Retinal pigment epithelial cell (primary cell): Measurements from ENCODE around the gene RPGRIP1L.

Source experiments
- DNase-seq: peaks from one replicate; pipeline ENCODE4 v3.0.0-alpha.2; 2010; ENCODE audit warnings: low read depth
- H3K4me3 ChIP-seq: 2 replicates; pipeline ENCODE4 v1.5.1; 2011; ENCODE audit warnings: mild to moderate bottlenecking, low read length, control low read depth, moderate library complexity
- TF ChIP-seq, protein P1 (sequence below): conservative IDR thresholded peaks from 2 replicates; pipeline ENCODE4 v1.5.1; 2011; ENCODE audit warnings: low read depth, low read length, control low read depth, inconsistent platforms

Gene RPGRIP1L

DNA sequence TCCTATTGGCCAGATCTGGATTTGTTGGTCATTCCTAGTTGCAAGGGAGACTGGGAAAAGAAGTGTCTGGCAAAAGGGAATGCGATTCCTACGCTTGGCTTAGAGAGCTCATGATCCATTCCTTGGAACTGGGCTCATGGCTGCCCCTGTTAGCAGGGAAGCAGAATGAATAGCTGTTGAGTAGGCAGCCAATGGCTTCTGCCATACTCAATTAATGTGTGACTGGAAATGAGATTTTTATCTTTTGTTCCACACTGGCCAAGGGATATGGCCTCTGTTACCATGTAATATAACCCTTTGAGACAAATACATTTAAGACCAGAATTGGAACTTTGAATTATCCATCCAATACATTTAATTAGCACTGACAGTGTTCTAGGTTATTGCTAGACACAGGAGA, 31.2 kb upstream of the RPGRIP1L start:
- TF ChIP-seq, protein P1, sequence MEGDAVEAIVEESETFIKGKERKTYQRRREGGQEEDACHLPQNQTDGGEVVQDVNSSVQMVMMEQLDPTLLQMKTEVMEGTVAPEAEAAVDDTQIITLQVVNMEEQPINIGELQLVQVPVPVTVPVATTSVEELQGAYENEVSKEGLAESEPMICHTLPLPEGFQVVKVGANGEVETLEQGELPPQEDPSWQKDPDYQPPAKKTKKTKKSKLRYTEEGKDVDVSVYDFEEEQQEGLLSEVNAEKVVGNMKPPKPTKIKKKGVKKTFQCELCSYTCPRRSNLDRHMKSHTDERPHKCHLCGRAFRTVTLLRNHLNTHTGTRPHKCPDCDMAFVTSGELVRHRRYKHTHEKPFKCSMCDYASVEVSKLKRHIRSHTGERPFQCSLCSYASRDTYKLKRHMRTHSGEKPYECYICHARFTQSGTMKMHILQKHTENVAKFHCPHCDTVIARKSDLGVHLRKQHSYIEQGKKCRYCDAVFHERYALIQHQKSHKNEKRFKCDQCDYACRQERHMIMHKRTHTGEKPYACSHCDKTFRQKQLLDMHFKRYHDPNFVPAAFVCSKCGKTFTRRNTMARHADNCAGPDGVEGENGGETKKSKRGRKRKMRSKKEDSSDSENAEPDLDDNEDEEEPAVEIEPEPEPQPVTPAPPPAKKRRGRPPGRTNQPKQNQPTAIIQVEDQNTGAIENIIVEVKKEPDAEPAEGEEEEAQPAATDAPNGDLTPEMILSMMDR: no peak

DNA sequence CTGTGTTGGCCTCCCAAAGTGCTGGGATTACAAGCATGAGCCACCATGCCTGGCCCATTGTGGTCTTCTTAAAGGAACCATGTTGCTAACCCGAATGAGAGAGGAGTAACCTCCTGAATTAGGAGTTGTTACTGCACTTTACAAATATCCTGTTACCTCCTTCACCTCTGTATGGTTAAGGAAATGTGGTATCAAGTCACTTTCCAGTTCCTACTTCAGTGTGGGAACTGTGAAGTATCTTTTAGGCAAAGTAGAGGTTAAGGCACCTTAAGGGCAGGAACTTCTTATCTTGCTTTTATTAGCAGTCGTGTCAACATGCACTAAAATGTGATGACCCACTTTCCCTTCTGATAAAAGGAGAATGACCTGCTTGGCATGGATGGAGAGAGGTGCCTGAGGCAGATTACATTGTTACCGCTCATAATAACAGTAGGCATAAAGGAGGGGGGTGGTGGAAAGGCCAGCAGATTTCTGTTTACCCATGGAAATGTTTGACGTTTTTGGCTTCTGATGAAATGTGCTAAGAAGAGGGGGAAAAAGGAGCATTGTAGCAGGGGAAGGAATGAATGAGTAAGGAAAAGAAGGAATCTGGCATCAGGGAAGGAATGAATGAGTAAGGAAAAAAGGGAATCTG, 28.8 kb upstream of the RPGRIP1L start:
- H3K4me3 ChIP-seq: no peak overlapping the region
- TF ChIP-seq, protein P1: no peak
- DNase-seq: no peak

More for the DNA sequence above, 31.2 kb upstream of the RPGRIP1L start:
- H3K4me3 ChIP-seq: no peak overlapping the region
- no peak for DNase-seq

DNA sequence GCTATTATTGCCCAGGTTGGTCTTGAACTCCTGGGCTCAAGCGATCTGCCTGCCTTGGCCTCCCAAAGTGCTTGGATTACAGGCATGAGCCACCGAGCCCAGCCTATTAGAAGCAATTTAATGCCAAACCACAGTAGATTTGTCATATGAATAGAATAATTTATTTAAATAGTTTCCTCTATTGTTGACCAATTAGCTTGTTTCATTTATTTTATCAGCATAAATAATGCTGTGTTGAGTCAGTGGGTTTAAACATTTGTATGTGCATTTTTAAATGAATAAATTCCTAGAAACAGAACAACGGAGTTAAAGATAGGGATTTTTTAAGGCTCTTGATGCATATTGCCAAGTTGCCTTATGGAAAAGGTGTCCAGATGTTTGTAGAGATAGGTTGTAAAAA, 27.0 kb upstream of the RPGRIP1L start:
- H3K4me3 ChIP-seq: no peak overlapping the region
- DNase-seq: no peak
- TF ChIP-seq, protein P1: no peak

DNA sequence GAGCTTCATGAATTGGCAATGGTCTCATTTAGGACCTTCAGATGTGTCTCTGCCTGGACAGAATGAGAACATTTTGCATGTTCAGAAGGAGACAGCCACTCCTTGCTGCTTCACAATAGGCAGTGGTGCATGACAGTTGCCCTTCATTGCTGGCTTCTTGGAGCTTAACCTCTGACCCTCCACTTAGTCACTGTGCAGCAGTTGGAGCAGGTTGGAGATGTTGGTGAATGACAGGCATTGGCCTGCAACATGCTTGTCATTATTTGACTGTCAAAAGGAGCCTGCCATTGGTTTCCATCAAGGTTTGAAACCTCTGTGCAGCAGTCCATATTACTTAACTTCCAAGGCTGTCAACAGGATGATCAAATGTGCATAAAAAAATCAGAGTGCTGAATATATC, 23.0 kb upstream of the RPGRIP1L start:
- H3K4me3 ChIP-seq: no peak overlapping the region
- TF ChIP-seq, protein P1: no peak
- no peak for DNase-seq

DNA sequence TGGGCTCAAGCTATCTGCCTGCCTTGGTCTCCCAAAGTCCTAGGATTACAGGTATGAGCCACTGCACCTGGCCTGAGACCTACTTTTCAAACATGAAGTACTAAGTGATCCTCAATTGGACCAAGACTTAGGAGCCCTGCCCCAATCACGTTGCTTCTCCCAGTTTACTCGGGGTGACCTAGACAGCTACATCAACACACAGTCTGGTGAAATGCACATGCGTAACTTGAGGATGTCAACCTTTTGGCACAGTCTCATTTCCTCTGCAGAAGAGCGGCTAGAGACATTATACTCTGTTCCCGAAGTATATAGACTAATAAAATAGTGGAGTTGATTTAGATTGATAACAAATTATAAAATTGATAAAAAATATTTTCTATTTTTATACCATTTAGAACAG, 17.4 kb upstream of the RPGRIP1L start:
- no peak overlapping the region for H3K4me3 ChIP-seq
- TF ChIP-seq, protein P1: no peak
- no peak for DNase-seq

DNA sequence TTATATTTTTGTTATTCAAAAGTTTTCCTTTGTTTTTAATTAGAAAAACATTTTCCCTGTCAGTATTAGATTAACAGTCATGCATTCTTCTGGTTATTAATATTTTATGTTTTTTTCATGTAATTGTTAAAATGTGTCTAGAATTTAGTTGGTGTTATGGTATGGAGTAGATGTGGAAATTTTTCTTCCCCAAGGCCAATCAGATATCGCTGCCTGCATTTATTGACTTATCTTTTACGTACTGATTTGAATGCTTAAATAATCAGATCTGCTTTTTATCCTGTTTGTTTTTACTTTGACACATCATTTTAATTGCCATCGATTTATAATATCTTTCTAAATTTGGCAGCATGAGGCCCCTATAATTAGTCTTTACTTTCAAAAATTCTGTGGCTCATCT, 13.9 kb upstream of the RPGRIP1L start:
- TF ChIP-seq, protein P1: no peak
- DNase-seq: no peak
- H3K4me3 ChIP-seq: no peak overlapping the region

DNA sequence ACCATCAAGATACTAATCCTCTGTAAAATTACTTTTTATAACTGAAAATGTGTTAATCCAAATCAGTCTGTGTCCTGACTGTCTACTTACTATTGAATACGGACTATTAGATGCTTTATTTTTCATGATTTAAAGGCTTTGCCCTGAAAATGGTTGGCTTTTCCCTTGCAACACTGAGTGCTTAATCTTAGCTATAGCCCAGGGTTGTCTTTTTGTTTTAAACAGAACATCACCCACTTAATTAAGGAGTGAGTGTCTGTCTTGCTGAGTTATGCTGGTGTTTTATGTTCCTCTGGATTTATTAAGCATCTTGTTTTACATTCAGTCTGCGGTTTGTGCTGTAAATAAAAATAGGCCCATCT, 11.3 kb upstream of the RPGRIP1L start:
- TF ChIP-seq, protein P1: no peak
- no peak for DNase-seq
- no peak overlapping the region for H3K4me3 ChIP-seq
